ENCODE results near the gene PIGH. TPM values are rescaled to one million over a fixed set of nuclear protein-coding genes. Genes with fewer than 3 reads are reported as not detected.
"Not testable (repeated sequence)": the region's sequence is repeated elsewhere in the genome, so short reads cannot be mapped to it uniquely, and the experiment has no call there.

The PIGH gene, protein sequence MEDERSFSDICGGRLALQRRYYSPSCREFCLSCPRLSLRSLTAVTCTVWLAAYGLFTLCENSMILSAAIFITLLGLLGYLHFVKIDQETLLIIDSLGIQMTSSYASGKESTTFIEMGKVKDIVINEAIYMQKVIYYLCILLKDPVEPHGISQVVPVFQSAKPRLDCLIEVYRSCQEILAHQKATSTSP
- polyA plus RNA-seq (2014; cell fraction: cytosol; rRNA removed): 37.4 and 45.8 TPM in 2 replicates
- polyA plus RNA-seq (2014; cell fraction: nucleus; rRNA removed): 45.1 and 55.3 TPM in 2 replicates

DNA sequence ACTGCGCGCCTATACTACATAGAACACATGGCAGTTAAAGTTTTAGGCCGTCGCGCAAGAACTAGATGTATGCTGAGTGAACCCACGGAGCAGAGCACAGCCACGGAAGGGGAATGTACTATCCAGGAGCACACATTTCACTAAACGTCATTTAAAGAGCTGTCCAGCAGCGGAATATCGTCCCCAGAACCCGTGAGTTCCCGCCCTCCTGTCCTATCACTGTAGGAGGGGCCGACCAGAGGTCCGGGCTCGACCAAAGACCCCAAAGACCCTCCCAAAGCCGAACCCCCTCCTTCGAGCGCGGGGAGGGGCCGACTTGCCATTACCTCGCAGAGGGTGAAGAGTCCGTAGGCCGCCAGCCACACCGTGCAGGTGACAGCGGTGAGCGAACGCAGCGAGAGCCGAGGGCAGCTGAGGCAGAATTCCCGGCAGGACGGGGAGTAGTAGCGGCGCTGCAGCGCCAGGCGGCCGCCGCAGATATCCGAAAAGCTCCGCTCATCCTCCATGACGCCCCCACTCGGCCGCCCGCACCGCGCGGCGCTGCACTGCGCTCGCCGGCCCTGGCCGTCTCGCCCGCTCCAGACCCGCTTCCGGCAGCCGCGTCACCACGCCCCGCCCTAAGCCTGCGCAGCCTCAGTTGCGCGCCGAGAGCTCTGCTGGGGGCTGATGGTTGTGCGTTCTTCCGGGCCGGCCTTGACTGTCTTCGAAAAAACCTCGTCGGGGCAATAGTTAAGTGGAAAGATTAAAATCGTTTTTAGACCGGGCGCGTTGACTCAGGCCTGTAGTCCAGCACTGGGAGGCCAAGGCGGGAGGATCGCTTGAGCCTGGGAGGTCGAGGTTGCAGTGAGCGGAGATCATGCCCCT is at the start of gene PIGH:
TSS of gene PIGH (minus strand) at position 571 of the 864 bp plus-strand sequence. CDS start at position 506, 65 bp downstream.
- peak; percentile 78 for DNase-seq (ENCODE audit: low spot score)

DNA sequence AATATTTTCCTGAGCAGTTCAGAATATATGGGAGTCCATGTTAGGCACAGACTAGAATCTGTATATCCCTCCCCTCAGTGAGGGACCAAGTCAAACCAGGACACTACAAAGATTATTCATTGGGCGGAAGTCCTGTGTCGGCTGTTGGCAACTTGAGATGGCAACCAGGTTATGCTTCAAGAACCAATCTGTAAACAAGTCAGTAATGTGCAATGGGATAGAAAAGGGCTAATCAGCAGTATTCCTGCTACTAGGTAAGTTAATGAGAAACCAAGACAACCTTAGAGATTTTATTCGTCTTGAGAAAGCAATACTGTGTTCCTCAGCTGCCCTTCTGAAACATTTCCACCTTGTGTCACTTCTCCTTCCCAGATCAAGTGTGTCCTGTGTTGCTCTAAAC is 46.1 kb upstream of the PIGH start:
- DNase-seq (ENCODE audit: low spot score): no peak

DNA sequence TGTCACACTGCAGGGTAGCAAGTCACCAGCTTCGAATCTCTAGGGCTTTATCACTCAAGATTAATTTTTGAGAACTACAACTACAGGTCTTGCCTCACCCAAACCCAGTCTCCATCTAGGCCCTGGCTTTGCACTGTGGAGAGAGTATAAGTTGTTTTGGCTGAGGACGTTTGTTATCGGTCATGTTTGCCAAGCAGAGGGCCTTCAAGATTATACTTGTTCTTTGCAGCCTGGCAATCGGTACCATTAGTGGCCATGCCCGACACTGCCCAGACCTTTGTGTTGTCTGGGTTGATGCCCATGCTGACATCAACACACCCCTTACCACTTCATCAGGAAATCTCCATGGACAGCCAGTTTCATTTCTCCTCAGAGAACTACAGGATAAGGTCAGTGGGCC is 45.3 kb upstream of the PIGH start:
- no peak for DNase-seq (ENCODE audit: low spot score)

DNA sequence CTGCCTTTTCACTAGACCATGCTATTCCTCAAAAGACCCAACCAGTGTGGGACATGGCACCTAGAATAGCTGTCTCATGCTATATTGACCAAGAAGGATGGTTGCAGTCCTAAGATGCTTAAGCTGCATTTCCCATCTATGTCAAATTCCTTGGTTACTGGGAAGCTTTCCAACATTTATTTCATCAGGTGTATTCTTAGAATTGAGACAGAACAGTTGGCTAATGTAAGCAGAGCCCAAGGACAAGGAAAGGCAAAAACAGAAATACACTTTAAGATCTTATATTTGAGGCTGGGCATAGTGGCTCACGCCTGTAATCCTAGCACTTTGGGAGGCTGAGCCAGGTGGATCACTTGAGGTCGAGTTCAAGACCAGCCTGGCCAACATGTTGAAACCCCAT is 44.4 kb upstream of the PIGH start:
- DNase-seq (ENCODE audit: low spot score): no peak

DNA sequence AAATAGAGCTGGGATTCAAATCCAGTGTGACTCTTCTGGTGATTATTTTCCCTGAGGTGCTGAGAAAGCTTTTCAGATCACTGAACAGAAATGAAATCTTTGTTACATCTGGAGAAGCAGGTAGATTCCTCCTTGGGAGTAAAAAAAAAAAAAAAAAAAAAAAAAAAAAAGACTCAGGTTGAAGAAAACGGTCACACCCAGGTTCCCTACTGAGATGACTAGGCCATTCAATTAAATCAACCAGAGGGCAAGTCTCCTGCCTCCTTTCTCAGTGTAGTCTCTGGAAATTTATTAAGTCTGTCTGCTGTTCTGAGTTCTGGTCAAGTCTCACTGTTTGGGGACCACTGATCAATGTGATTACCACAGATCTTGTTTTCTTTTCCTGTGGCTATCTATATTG is 43.6 kb upstream of the PIGH start:
- DNase-seq (ENCODE audit: low spot score): no peak

DNA sequence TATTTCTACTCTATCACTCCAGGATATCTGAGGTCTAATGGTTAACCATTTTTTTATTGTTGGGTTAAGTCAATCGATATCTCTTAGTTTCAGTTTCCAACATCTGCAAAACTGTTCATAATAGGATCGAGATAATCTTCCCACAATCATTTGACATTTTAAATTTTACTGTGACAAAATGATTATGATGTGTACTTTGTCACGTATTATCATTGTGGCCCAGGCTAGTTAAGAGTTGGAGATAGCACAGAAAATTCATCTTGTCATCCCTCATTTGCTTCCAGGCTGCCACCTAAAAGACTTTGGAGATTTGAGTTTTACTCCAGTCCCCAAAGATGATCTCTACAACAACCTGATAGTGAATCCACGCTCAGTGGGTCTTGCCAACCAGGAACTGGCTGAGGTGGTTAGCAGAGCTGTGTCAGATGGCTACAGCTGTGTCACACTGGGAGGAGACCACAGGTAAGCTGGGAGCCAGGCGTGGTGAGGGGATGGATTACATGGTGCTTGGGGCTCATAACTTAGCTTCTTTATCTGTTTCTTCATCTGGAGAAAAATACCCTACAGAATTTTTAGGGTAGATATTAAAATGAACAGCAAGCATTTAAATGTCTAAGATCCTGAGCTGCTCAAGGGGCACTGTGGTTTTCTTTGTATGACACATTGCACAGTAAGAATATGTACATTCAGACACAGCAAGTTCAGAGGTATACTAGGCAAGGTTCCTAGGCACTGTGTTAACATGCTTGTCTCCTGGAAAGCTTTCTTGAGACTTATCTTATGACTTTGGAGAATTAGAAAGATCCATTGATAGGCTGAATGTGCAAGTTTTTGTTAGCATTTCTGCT is 42.1 kb upstream of the PIGH start:
- no peak for DNase-seq (ENCODE audit: low spot score)

DNA sequence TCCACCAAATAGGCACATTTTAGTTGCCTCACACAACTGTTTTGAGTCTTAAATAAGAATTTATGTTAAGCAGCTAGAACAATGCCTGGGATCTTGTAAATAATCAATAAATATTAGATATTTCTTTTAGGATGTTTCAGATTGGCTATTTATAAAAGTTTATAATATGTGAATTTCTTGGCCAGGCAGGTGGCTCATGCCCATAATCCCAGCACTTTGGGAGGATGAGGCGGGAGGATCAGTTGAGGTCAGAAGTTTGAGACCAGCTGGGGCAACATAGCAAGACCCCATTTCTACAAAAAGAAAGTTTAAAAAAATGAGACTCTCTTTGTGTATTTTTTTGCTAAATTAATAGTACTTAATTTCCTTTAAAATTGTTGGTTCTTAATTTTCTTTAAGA is 41.4 kb upstream of the PIGH start:
- no peak for DNase-seq (ENCODE audit: low spot score)

DNA sequence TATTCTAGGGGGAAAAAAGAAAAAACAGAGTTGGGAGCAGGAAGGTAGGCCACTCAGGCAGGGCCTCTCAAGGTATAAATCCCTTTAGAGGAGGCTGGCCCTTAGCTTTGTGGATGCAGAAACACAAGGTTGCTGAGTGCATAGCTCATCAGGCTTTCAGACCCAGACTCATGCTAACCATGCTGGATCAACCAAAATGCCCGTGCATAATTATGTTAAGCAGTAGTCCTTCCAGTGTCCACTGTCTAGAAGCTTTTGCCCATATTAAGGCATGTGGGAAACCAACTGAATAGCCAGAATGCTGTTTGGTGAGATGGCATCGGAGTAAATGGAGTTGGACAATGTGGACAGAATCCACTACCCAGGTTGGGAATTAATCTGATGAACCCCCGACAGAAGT is 38.6 kb upstream of the PIGH start:
- DNase-seq (ENCODE audit: low spot score): no peak

DNA sequence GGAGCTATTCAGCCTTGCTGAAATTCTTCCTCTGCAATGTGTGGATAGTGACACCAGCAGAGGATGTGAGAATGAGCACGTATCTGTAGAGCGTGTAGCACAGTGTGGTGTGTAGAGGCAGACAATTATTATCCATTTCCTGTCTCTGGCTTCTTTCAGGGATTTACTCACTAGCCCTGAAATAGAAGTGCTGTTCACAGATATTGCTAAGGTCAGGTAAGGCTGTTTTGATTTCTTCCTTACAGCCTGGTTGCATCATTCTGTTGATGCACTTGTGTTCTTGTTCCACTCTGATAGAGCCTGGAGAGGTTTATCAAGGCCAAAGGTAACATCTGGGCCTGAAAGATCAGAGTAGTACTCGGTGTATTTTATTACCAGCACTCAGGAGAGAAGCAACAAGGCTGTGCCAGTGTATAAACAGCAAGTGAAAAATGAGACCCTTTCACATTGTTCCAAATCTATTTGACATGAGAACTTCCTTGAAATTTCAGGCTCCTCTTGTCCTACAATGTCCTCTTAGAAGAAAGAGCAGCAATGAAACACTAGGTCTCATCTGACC is 36.4 kb upstream of the PIGH start:
- no peak for DNase-seq (ENCODE audit: low spot score)

DNA sequence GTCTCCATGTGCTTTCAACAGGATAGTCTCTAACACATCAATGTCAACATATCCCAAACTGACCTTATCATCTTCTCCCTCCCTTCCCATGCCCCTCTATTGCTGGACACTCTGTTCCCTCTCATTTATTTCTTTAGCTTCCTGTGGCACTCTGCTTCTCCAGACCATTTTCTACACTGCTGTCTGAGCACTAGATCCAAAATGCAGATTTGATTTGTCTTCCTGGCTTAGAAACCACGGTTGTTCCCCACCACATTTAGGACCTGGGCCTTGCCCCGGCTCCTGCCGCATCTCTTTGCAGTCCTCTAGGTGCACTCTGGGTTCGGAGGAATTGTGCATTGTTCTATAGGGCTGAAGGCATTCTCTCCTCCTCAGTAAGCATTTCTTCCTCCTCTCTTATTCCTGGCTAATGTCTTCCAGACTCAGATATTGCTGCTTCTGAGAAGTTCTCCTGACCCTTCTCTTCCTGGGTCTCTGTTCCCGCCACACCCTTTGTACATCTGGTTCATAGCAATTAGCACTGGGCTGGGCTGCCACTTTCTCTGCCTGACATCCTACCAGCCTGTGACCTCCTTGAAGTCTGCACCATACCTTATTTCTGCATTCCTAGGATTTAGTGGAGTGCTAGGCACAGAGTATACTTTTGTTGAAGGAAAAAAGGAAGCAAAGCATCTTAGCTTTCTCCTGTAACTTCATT is 33.5 kb upstream of the PIGH start:
- no peak for DNase-seq (ENCODE audit: low spot score)

DNA sequence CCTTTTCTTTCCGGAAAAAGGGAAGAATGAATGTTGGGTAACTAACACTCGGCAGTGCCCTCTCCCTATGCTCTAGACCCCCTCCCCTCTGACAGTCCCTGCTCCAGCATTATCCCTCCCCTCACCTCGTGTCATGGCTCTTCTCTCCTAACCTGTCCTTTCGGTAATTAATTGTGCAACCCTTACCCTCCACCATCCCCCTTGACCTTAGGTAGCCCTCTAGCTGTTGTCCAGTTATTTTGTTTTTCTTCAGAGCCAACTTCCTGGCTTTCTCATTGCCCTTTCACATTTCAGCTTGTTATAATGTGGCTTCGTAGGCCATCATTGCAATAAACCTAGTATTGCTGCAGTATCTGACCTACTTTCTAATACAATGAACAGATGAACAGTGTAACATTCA is 30.9 kb upstream of the PIGH start:
- no peak for DNase-seq (ENCODE audit: low spot score)

DNA sequence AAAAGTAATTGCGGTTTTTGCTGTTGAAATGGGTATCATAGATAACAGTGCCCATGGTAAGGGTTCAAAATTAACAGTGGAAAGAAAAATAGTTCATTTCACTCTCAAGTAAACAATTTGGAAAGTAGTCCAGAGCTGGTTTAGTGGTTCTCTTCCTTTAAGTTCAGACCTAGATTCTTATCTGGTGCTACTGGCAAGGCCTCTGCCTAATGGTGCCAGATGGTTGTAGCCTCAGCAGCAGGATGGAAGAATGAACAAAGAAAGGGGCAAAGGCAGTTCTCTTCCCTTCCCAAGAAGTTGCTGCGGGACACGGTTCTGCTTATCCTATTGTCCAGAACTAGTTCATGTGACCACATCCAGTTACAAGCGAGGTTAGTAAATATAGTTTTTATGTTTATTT is 30.1 kb upstream of the PIGH start:
- no peak for DNase-seq (ENCODE audit: low spot score)

DNA sequence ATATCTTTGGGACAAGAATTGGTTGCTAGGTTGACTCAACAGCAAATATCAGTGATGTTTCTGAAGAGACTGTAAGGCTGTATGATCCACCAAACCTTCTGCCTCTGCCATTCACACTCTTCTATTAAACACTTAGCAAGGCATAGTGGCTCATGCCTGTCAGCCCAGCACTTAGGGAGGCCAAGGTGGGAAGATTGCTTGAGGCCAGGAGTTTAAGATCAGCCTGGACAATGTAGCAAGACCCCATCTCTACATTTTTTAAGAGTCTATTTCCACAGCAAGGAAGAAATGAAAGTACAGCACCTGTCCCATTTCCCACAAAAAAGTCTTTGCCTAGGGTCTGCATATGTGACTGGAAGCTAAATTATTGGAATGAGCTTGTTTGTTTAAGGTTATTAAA is 27.5 kb upstream of the PIGH start:
- no peak for DNase-seq (ENCODE audit: low spot score)

DNA sequence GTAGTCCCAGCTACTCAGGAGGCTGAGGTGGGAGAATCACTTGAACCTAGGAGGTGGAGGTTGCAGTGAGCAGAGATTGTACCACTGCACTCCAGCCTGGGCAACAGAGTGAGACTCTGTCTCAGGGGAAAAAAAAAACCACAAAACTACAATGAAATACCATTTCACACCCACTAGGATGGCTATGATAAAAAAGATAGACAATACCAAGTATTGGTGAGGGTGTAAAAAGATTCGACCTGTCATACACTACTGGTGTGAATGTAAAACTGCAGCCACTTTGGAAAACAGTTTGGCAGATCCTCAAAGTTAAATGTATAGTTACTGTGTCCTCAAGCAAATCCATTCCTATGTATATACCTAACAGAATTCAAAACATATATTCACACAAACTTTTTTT is 26.1 kb upstream of the PIGH start:
- not testable (repeated sequence) for DNase-seq (ENCODE audit: low spot score)

DNA sequence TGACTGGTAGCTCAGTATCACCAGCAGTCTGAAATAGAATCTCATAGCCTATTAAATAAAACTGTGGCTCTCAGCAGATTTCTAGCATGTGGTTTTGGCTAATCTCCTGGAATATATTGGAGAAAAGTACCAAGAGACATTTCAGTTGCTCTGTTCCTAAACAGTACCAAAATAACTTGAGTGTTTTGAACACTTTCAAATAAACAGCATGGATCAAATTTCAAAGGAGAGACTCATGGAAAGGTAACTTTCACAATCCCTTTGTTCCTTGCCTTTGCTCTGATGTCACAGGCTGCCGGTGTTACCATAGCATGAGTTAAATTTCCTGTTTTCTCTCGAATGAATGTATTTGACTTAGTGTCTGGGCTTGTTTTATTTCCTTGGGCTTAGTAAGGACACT is 23.0 kb upstream of the PIGH start:
- no peak for DNase-seq (ENCODE audit: low spot score)

DNA sequence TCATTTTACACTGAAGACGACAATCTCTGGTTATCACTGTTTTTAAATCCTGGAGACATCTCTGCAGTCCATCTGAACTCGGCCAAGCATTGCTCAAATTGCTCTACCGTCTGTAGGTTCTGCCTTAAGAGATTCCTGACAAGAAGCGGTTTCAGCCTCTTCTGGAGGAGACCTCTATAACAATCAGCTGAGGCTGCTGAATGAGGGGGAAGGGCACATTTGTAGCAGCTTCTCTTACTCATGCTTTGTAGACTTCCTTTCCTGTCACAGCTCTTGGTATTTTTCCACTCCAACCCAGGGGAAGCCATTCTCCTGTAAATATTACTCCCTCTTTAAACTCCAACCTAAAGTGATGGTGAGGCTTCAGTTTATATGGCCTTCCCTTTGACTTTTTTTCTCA is 22.6 kb upstream of the PIGH start:
- no peak for DNase-seq (ENCODE audit: low spot score)

DNA sequence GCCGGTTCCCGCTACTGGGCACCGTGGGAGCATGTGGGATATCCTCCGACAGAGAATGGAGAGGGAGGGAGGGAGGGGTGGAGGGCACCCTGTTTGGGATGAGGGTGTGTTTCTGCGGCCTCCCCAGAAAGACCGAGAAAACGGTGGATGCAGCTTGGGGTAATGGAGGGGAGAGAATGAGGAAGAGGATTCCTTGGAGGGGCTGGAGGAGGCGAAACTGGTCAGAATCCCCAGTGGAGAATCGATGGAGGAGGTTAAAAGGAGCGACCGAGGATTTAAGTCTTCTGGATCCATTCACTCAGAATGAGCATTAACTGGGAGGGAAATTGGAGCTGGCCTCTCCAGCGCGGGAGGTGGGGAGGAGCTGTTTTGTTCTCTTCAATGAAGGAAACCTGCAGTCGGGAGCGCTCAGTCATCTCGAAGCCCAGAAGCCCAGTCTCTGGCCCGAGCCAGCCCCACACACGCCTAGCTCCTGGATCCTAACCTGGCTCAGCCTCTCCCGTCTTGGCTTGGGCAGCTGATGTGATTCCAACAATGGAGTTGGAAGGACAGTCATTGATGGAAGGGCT is 20.2 kb upstream of the PIGH start:
- DNase-seq (ENCODE audit: low spot score): peak; percentile 22

DNA sequence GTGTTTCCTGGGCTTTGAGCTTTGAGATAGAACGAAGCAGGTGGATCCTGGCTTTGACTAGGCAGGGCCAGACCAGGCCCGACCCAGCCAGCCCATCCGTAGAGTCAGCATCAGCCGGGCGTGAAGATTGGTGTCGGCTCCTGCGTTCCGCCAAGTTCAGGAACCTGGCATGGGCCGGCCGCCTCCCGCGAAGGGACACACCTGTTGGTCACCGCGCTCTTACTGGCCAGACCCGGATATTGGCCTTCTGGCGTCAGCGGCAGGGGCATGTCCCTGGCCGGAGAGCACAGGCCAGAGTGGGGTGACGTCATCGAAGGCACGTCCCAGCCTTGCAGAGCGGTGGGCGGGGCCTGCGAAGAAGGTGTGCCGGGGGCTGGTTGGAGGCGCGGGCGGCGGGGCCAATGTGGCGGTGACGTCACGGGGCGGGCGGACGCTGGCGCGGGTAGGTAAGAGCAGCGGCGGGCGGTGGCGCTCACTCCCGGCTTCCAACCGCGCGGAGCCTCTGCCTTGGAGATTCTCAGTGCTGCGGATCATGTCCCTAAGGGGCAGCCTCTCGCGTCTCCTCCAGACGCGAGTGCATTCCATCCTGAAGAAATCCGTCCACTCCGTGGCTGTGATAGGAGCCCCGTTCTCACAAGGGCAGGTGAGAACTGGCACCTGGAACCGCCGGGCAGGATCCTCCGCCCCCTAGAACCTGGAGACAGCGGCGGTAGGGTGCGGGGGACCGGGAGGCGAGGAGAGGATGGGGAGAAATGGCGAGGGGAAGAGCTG is 19.6 kb upstream of the PIGH start, which contains the start of gene ARG2:
TSS of gene ARG2 (plus strand) at position 475 of the 771 bp plus-strand sequence. CDS start at position 533, 58 bp downstream.
- DNase-seq (ENCODE audit: low spot score): peak; percentile 92

DNA sequence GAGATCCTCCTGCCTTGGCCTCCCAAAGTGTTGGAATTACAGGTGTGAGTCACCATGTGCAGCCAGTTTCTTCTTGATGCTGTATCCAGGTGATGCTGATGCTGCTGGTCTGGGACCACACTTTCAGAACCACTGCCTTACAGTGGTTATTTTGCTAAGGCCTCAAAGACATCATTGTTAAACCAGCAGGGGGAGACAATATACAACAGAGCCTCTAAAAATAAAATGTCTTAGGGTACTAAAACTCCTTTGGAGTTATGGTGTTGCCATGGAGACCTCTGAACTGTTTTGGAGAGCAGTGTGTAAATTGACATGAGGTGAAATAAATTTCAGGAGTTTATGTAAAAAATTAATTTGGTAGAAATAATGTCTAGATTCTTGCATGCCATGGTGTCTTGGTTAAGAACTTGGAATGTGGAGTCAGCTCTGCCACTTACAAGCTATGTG is 18.6 kb upstream of the PIGH start:
- DNase-seq (ENCODE audit: low spot score): peak; percentile 54

DNA sequence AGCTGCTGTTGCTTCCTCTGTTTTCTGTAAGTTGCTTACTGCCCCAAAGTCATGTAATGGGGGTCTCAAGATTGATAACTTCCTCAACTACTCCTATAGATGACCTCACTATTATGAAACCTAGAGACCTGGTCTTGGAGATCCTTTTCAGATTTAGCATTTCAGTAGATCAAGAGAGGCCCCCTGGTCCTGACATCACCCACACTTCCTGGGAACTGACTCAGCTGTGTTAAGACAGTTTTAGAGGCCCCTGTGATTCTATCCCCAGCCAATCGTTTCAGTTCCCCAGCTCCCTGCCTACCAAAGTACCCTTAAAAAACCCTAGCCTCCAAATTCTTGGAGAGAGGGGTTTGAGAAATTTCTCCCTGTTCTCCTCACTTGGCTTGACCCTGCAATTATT is 10.4 kb upstream of the PIGH start:
- DNase-seq (ENCODE audit: low spot score): no peak
